HEK293 (cell line): Measurements from ENCODE around the gene ANKS6.

ENCODE experiments used
- CTCF ChIA-PET: fragments of 350-600 bp; formaldehyde crosslinking; extraction: SDS; loops from one replicate; lab custom pipeline; 2021; ENCODE audit warnings: antibody characterized with exemption; lab: Yijun Ruan, JAX
- POLR2A ChIA-PET: fragments of 300-600 bp; formaldehyde crosslinking; extraction: SDS; loops from one replicate; lab custom pipeline; 2020; ENCODE audit warnings: antibody characterized with exemption, inconsistent platforms; lab: Yijun Ruan, JAX
- H3K27ac ChIP-seq: fragments of 200-500 bp; sonication (Bioruptor generic); 2 replicates; pipeline ENCODE4 v1.5.1; 2014; ENCODE audit warnings: low read depth, low read length, control low read depth, inconsistent platforms; ENCODE audit errors: extremely low read depth
- H3K36me3 ChIP-seq, 2 experiments: fragments of 200-500 bp in 1 of 2; sonication (Bioruptor generic) in 1 of 2; 1 replicate in 1 of 2; 2 replicates in 1 of 2; pipeline ENCODE4 v1.5.1; 2014 to 2017; ENCODE audit warnings: inconsistent platforms in 2 of 2, low read length in 2 of 2; ENCODE audit not compliant: control insufficient read depth in 2 of 2, insufficient read depth in 1 of 2
- H3K4me1 ChIP-seq: fragments of 200-500 bp; sonication (Bioruptor generic); 2 replicates; pipeline ENCODE4 v1.5.1; 2014; ENCODE audit warnings: mild to moderate bottlenecking, low read length, inconsistent platforms; ENCODE audit not compliant: control insufficient read depth, insufficient read depth
- H3K4me3 ChIP-seq: 2 replicates; pipeline ENCODE4 v1.5.1; 2011; ENCODE audit warnings: low read depth, mild to moderate bottlenecking, control low read depth, low read length, moderate library complexity
- H3K9me3 ChIP-seq: fragments of 200-500 bp; sonication (Bioruptor generic); 2 replicates; pipeline ENCODE4 v1.5.1; 2014; ENCODE audit warnings: low read depth, low read length, inconsistent platforms; ENCODE audit not compliant: control insufficient read depth, insufficient read depth
- CTCF ChIP-seq: fragments of 450-650 bp; formaldehyde crosslinking; IDR thresholded peaks from 2 replicates; pipeline ENCODE4 v1.5.1; 2016; ENCODE audit warnings: missing biosample characterization, missing genetic modification characterization
- GLIS1 ChIP-seq: fragments of 450-650 bp; formaldehyde crosslinking; IDR thresholded peaks from 2 replicates; pipeline ENCODE4 v1.5.1; 2016; ENCODE audit warnings: missing biosample characterization, missing genetic modification characterization
- KLF16 ChIP-seq: fragments of 450-650 bp; formaldehyde crosslinking; IDR thresholded peaks from 2 replicates; pipeline ENCODE4 v1.5.1; 2017; ENCODE audit warnings: missing biosample characterization, missing genetic modification characterization
- ZBTB6 ChIP-seq: fragments of 450-650 bp; formaldehyde crosslinking; IDR thresholded peaks from 2 replicates; pipeline ENCODE4 v1.5.1; 2017; ENCODE audit warnings: missing biosample characterization, missing genetic modification characterization
- ZEB2 ChIP-seq: fragments of 450-650 bp; formaldehyde crosslinking; IDR thresholded peaks from 2 replicates; pipeline ENCODE4 v1.5.1; 2016; ENCODE audit warnings: missing biosample characterization, missing genetic modification characterization
- ZNF114 ChIP-seq: fragments of 450-650 bp; formaldehyde crosslinking; IDR thresholded peaks from 2 replicates; pipeline ENCODE4 v1.5.0; 2017; ENCODE audit warnings: missing biosample characterization, missing genetic modification characterization
- ZNF155 ChIP-seq: fragments of 450-650 bp; formaldehyde crosslinking; IDR thresholded peaks from 2 replicates; pipeline ENCODE4 v1.5.1; 2016; ENCODE audit warnings: missing biosample characterization, missing genetic modification characterization
- ZNF157 ChIP-seq: fragments of 450-650 bp; formaldehyde crosslinking; IDR thresholded peaks from 2 replicates; pipeline ENCODE4 v1.5.1; 2016; ENCODE audit warnings: missing biosample characterization, missing genetic modification characterization
- ZNF18 ChIP-seq: fragments of 450-650 bp; formaldehyde crosslinking; IDR thresholded peaks from 2 replicates; pipeline ENCODE4 v1.5.1; 2016; ENCODE audit warnings: missing biosample characterization, missing genetic modification characterization
- ZNF510 ChIP-seq: fragments of 450-650 bp; formaldehyde crosslinking; IDR thresholded peaks from 2 replicates; pipeline ENCODE4 v1.5.1; 2018; ENCODE audit warnings: mild to moderate bottlenecking, missing genetic modification characterization, missing biosample characterization; ENCODE audit not compliant: insufficient replicate concordance
- ZNF544 ChIP-seq: fragments of 450-650 bp; formaldehyde crosslinking; IDR thresholded peaks from 2 replicates; pipeline ENCODE4 v1.5.0; 2017; ENCODE audit warnings: missing biosample characterization, missing genetic modification characterization
- ZNF585B ChIP-seq: fragments of 450-650 bp; formaldehyde crosslinking; IDR thresholded peaks from 2 replicates; pipeline ENCODE4 v1.5.1; 2016; ENCODE audit warnings: missing biosample characterization, missing genetic modification characterization
- ZNF600 ChIP-seq: fragments of 450-650 bp; formaldehyde crosslinking; IDR thresholded peaks from 2 replicates; pipeline ENCODE4 v1.5.1; 2016; ENCODE audit warnings: missing biosample characterization, missing genetic modification characterization
- ZNF626 ChIP-seq: fragments of 450-650 bp; sonication (Bioruptor Pico); formaldehyde crosslinking; IDR thresholded peaks from 2 replicates; pipeline ENCODE4 v1.5.1; 2018; ENCODE audit warnings: missing biosample characterization, missing genetic modification characterization, inconsistent platforms
- ZNF654 ChIP-seq: fragments of 450-650 bp; formaldehyde crosslinking; IDR thresholded peaks from 2 replicates; pipeline ENCODE4 v1.5.1; 2016; ENCODE audit warnings: low read depth, missing biosample characterization, missing genetic modification characterization
- ZNF747 ChIP-seq: fragments of 450-650 bp; formaldehyde crosslinking; IDR thresholded peaks from 2 replicates; pipeline ENCODE4 v1.5.1; 2016; ENCODE audit warnings: missing biosample characterization, missing genetic modification characterization
- ZNF785 ChIP-seq: fragments of 450-650 bp; formaldehyde crosslinking; IDR thresholded peaks from 2 replicates; pipeline ENCODE4 v1.5.1; 2016; ENCODE audit warnings: missing biosample characterization, missing genetic modification characterization
- ZSCAN18 ChIP-seq: fragments of 450-650 bp; formaldehyde crosslinking; IDR thresholded peaks from 2 replicates; pipeline ENCODE4 v1.5.1; 2016; ENCODE audit warnings: missing biosample characterization, missing genetic modification characterization
- ZSCAN23 ChIP-seq: fragments of 450-650 bp; formaldehyde crosslinking; IDR thresholded peaks from 2 replicates; pipeline ENCODE4 v1.5.1; 2016; ENCODE audit warnings: missing biosample characterization, missing genetic modification characterization
- TF ChIP-seq, protein P1 (sequence below): fragments of 450-650 bp; formaldehyde crosslinking; IDR thresholded peaks from 2 replicates; pipeline ENCODE4 v1.5.1; 2016; ENCODE audit warnings: missing biosample characterization, missing genetic modification characterization, borderline replicate concordance
- TF ChIP-seq, protein P2 (sequence below): IDR thresholded peaks from 2 replicates; pipeline ENCODE4 v1.6.1; 2011; ENCODE audit warnings: mild to moderate bottlenecking, low read depth, low read length, borderline replicate concordance

ANKS6 gene

DNA sequence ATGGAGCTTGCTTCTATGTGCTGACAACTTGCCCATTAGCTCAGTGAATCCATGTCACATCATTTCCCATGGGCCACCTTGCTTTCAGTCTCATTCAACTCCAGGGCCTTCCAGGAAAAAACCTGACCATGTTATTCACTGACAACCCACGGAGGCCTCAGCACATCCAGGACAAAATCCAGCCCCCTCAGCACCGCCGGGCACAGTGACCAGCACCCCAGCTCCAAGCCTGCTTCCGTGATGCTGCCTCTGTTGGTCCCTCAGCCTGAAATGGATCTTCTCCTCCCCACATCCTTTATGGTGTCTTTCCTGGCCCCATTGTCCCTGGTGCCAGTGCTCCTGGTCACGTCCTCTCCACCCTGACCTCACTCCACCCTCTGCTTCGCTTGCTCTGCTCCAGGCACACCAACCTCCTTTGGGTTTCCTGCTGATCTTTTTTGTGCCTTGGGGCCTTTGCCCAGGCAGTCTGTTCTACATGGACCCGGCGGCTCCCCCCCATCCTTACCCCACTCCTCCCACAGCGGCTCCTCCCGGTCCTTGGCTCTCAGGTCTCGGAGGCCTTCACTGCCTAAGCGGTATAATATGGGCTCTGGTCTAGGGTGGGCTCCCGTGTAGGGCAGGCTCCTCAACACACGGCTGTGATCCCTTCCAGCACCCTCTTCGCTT lies 25.0 kb downstream of the ANKS6 start (continued):
- TF ChIP-seq KLF16 (no peak), ZNF114 (tag by site-specific recombination) (no peak), ZSCAN18 (tag by site-specific recombination) (no peak)

GRCh38 chr9:98770717-98771116 lies 25.6 kb downstream of the ANKS6 start:
- no peak for TF ChIP-seq ZNF510
- no peaks in the 10 kb centered on the region for H3K9me3 ChIP-seq
- H3K4me1 ChIP-seq, result no peaks in the 10 kb centered on the region
- ChIA-PET CTCF (interaction anchor here (0.6 kb wide), 1 partner anchor 268 kb away, joined by 3 read pairs; no protein-coding TSS in a partner anchor), POLR2A (no interaction called here)
- peaks cover 3 to 89% of the 10 kb centered on the region in 2 experiments for H3K36me3 ChIP-seq
- H3K27ac ChIP-seq, result no peak overlapping the region
- H3K4me3 ChIP-seq, result no peak overlapping the region

- Histone ChIP-seq H3K27ac (no peak overlapping the region), H3K4me3 (no peak overlapping the region), H3K4me1 (no peaks in the 10 kb centered on the region), H3K9me3 (no peaks in the 10 kb centered on the region), H3K36me3 (peaks cover 11 to 85% of the 10 kb centered on the region in 2 experiments)
- ChIA-PET POLR2A (no interaction called here), CTCF (interaction anchor here (3.9 kb wide), 1 partner anchor 7 kb away, joined by 57 read pairs; no protein-coding TSS in a partner anchor)
- TF ChIP-seq ZSCAN23 (tag by site-specific recombination), result no peak
- TF ChIP-seq ZBTB6 (tag by site-specific recombination), result no peak
- TF ChIP-seq, protein P1, sequence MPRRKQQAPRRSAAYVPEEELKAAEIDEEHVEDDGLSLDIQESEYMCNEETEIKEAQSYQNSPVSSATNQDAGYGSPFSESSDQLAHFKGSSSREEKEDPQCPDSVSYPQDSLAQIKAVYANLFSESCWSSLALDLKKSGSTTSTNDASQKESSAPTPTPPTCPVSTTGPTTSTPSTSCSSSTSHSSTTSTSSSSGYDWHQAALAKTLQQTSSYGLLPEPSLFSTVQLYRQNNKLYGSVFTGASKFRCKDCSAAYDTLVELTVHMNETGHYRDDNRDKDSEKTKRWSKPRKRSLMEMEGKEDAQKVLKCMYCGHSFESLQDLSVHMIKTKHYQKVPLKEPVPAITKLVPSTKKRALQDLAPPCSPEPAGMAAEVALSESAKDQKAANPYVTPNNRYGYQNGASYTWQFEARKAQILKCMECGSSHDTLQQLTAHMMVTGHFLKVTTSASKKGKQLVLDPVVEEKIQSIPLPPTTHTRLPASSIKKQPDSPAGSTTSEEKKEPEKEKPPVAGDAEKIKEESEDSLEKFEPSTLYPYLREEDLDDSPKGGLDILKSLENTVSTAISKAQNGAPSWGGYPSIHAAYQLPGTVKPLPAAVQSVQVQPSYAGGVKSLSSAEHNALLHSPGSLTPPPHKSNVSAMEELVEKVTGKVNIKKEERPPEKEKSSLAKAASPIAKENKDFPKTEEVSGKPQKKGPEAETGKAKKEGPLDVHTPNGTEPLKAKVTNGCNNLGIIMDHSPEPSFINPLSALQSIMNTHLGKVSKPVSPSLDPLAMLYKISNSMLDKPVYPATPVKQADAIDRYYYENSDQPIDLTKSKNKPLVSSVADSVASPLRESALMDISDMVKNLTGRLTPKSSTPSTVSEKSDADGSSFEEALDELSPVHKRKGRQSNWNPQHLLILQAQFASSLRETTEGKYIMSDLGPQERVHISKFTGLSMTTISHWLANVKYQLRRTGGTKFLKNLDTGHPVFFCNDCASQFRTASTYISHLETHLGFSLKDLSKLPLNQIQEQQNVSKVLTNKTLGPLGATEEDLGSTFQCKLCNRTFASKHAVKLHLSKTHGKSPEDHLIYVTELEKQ (tag by site-specific recombination), result no peak
- TF ChIP-seq ZNF654 (tag by site-specific recombination), result no peak
- no peak for TF ChIP-seq ZNF157 (tag by site-specific recombination)
- no peak for TF ChIP-seq ZNF747 (tag by site-specific recombination)
- no peak for TF ChIP-seq ZNF626
- no peak for TF ChIP-seq ZNF585B (tag by site-specific recombination)
- TF ChIP-seq, protein P2, sequence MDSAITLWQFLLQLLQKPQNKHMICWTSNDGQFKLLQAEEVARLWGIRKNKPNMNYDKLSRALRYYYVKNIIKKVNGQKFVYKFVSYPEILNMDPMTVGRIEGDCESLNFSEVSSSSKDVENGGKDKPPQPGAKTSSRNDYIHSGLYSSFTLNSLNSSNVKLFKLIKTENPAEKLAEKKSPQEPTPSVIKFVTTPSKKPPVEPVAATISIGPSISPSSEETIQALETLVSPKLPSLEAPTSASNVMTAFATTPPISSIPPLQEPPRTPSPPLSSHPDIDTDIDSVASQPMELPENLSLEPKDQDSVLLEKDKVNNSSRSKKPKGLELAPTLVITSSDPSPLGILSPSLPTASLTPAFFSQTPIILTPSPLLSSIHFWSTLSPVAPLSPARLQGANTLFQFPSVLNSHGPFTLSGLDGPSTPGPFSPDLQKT, result no peak
- no peak for TF ChIP-seq ZNF785
- TF ChIP-seq ZNF600, result no peak
- TF ChIP-seq GLIS1 (tag by site-specific recombination), result no peak
- no peak for TF ChIP-seq CTCF (tag by site-specific recombination)
- TF ChIP-seq ZNF544 (tag by site-specific recombination), result no peak
- no peak for TF ChIP-seq ZEB2 (tag by site-specific recombination)
- no peak for TF ChIP-seq ZNF155 (tag by site-specific recombination)
- no peak for TF ChIP-seq ZNF18
These were observed 28.0 kb downstream of the ANKS6 start for GRCh38 chr9:98768344-98768743.
